HEK293T (cell line): ENCODE measurements around the gene EXOC4.

Experiments used
- CTCF ChIA-PET: fragments of 350-600 bp; formaldehyde crosslinking; extraction: SDS; loops from one replicate; lab custom pipeline; 2021; ENCODE audit warnings: antibody characterized with exemption, inconsistent platforms; lab: Yijun Ruan, JAX
- POLR2A ChIA-PET: fragments of 350-600 bp; formaldehyde crosslinking; extraction: SDS; loops from one replicate; lab custom pipeline; 2020; ENCODE audit warnings: antibody characterized with exemption, inconsistent platforms; lab: Yijun Ruan, JAX
- DNase-seq: peaks from one replicate; pipeline ENCODE4 v3.0.0; 2012; ENCODE audit warnings: mixed read lengths; ENCODE audit errors: extremely low spot score
- ARNT ChIP-seq: fragments of 450-650 bp; IDR thresholded peaks from 2 replicates; pipeline ENCODE4 v1.6.1; 2017; ENCODE audit warnings: mild to moderate bottlenecking
- BHLHE40 ChIP-seq: fragments of 450-650 bp; IDR thresholded peaks from 2 replicates; pipeline ENCODE4 v1.6.1; 2016; ENCODE audit warnings: mild to moderate bottlenecking, moderate library complexity, borderline replicate concordance
- CTBP1 ChIP-seq: fragments of 450-650 bp; IDR thresholded peaks from 2 replicates; pipeline ENCODE4 v1.6.1; 2016; ENCODE audit warnings: borderline replicate concordance
- ELF4 ChIP-seq: fragments of 450-650 bp; IDR thresholded peaks from 2 replicates; pipeline ENCODE4 v1.6.1; 2017; ENCODE audit warnings: antibody characterized with exemption
- FOXA1 ChIP-seq: fragments of 450-650 bp; IDR thresholded peaks from 2 replicates; pipeline ENCODE4 v1.6.1; 2016; ENCODE audit warnings: mild to moderate bottlenecking
- FOXK2 ChIP-seq: fragments of 450-650 bp; IDR thresholded peaks from 2 replicates; pipeline ENCODE4 v1.6.1; 2016; ENCODE audit warnings: mild to moderate bottlenecking
- FOXM1 ChIP-seq: fragments of 450-650 bp; IDR thresholded peaks from 2 replicates; pipeline ENCODE4 v1.6.1; 2017; ENCODE audit warnings: mild to moderate bottlenecking, borderline replicate concordance
- HDGF ChIP-seq: fragments of 450-650 bp; IDR thresholded peaks from 2 replicates; pipeline ENCODE4 v1.6.1; 2017; ENCODE audit warnings: antibody characterized with exemption, borderline replicate concordance
- L3MBTL2 ChIP-seq: fragments of 450-650 bp; conservative IDR thresholded peaks from 2 replicates; pipeline ENCODE4 v1.6.1; 2016; ENCODE audit warnings: mild to moderate bottlenecking
- LEF1 ChIP-seq: fragments of 450-650 bp; IDR thresholded peaks from 2 replicates; pipeline ENCODE4 v1.6.1; 2017; ENCODE audit warnings: mild to moderate bottlenecking, borderline replicate concordance
- NFRKB ChIP-seq: fragments of 450-650 bp; IDR thresholded peaks from 2 replicates; pipeline ENCODE4 v1.6.1; 2016; ENCODE audit warnings: mild to moderate bottlenecking, moderate library complexity
- SP1 ChIP-seq: fragments of 450-650 bp; IDR thresholded peaks from 2 replicates; pipeline ENCODE4 v1.6.1; 2017
- SUZ12 ChIP-seq: fragments of 450-650 bp; IDR thresholded peaks from 2 replicates; pipeline ENCODE4 v1.6.1; 2016; ENCODE audit warnings: mild to moderate bottlenecking
- TARDBP ChIP-seq: fragments of 450-650 bp; IDR thresholded peaks from 2 replicates; pipeline ENCODE4 v1.6.1; 2016
- ZNF384 ChIP-seq: fragments of 450-650 bp; IDR thresholded peaks from 2 replicates; pipeline ENCODE4 v1.6.1; 2016
- TF ChIP-seq, protein P1 (sequence below): fragments of 450-650 bp; IDR thresholded peaks from 2 replicates; pipeline ENCODE4 v1.6.1; 2016

Gene EXOC4

DNA sequence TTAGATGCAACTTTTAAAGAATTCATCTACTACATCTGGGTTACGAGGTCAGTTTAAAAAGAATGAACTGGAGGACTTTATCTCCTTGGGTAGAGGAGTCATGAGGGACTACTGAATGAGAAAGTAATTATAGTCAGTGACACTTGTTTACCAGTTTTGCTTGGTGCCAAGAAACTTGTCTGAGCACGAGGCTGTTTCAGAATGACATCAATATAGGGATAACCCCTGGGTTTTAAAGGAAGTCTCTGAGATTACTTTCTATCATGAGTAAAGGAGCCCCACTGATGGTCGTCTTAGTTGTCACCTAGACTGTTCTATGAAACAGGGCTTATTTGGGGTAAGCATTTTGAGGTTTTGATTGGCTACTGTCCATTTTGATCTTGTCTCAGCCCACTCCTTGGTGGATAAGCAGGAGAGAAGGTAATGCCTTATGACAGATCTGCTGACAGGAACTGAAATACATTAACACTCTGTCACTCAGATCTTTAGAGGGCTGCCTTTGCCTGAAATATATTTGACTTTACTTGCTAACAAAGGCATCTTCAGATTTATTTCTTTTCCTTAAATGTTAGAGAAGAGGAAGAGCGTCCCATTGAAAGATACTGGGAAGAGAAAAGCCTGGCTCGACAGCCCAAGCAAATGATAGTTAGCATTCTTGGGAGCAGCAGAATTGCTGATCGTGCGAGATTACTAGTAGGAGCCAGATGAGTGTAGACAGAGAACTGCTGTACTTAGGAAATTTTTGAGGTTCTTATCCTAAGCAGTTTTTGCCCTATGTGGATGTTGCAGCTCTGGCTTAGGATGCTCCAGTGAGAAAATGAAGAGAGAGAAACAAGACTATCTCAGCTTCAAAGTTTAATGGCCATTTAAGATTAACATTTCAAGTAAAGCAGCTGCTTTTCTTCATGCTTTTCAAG lies 575.1 kb downstream of the EXOC4 start:
- no peak for DNase-seq
- TF ChIP-seq SUZ12 (no peak), FOXM1 (no peak), BHLHE40 (no peak), ELF4 (no peak)
- ChIA-PET POLR2A (no interaction called here), CTCF (interaction anchor here (1.4 kb wide), 1 partner anchor 26 kb away, joined by 5 read pairs; no protein-coding TSS in a partner anchor)

DNA sequence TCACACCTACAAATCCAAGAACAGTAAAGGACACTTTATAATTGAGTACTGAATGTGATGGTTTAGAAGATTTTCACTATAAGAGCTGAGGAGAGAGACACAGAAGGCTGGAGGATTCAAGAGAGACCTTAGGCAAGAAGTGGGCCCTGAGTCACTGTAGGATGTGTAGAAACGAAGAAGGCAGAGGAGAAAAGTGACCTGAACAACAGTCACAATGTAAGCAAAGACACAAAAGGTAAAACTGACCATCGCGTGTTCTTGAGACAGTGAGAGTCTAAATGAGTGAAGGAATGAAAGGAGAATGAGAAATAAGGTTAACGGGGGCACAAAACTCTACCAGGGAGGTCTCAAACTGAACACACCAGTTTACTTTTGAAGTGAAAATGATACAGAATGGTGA lies 576.0 kb downstream of the EXOC4 start:
- ChIA-PET POLR2A (no interaction called here), CTCF (interaction anchor here (1.4 kb wide), 1 partner anchor 25 kb away, joined by 5 read pairs; no protein-coding TSS in a partner anchor)
- no peak for TF ChIP-seq L3MBTL2
- TF ChIP-seq NFRKB, result no peak
- no peak for TF ChIP-seq ELF4
- TF ChIP-seq, protein P1, sequence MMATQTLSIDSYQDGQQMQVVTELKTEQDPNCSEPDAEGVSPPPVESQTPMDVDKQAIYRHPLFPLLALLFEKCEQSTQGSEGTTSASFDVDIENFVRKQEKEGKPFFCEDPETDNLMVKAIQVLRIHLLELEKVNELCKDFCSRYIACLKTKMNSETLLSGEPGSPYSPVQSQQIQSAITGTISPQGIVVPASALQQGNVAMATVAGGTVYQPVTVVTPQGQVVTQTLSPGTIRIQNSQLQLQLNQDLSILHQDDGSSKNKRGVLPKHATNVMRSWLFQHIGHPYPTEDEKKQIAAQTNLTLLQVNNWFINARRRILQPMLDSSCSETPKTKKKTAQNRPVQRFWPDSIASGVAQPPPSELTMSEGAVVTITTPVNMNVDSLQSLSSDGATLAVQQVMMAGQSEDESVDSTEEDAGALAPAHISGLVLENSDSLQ, result no peak
- TF ChIP-seq CTBP1, result no peak
- TF ChIP-seq BHLHE40, result no peak
- TF ChIP-seq FOXK2, result no peak
- no peak for TF ChIP-seq FOXM1
- TF ChIP-seq TARDBP, result no peak
- TF ChIP-seq ZNF384, result no peak
- no peak for TF ChIP-seq FOXA1
- TF ChIP-seq HDGF, result no peak
- no peak for TF ChIP-seq SP1
- no peak for TF ChIP-seq SUZ12
- no peak for TF ChIP-seq ARNT
- TF ChIP-seq LEF1, result no peak
- no peak for DNase-seq

DNA sequence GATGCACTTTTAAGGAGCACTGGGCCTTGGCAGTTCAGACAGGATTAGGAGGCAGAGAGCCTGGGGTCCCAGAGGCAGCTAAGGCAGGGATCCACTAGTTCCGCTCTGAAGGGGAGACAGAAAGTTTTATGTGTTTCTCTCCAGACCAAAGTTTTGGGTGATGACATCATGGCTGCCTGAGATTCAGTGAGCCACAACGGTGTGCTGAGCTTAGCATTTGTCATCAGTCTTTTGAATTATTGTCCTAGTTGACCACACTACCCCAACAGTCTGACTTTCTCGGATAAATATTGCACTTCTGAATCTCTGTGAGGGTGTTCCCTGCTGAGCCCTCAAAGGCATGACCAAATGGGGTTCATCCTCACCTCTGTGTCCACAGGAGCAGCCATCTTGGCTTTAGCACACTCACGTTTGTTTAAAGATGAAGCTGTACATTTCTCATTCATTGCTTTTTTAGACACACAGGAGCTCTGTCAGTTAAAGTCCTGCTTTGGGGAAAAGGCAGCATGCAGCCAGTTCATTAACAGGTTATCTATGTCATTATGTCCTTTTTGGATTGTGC lies 576.5 kb downstream of the EXOC4 start:
- no peak for TF ChIP-seq FOXA1
- no peak for TF ChIP-seq LEF1
- TF ChIP-seq BHLHE40, result no peak
- no peak for TF ChIP-seq FOXK2
- no peak for TF ChIP-seq ARNT
- TF ChIP-seq HDGF, result no peak
- TF ChIP-seq TARDBP, result no peak
- POLR2A ChIA-PET, result no interaction called here
- CTCF ChIA-PET, result interaction anchor here (0.6 to 1.4 kb wide), 2 partner anchors 25 to 37 kb away, joined by 3 to 5 read pairs; no protein-coding TSS in a partner anchor
- DNase-seq, result no peak

DNA sequence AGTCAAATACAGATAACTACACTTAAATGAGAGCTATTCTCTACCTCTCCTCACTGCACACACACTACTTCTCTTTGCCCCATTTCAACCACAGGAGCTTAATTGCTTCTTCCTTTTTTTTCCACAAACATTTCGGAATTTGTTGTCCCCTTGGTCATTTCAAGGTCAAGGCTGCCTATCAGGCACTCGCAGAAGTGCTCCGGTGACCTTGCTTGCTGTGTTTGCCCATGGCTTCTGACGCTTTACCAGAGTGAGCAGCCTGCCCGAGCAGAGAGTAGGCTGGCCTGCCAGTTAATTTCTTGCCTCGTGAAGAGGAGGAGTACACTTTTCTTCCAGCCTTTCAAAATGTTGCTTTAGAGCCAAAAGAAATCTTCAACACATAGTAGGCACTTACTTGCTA lies 577.2 kb downstream of the EXOC4 start:
- CTCF ChIA-PET, result no interaction called here
- DNase-seq, result no peak
- POLR2A ChIA-PET, result no interaction called here
- TF ChIP-seq FOXK2, result no peak
- TF ChIP-seq FOXM1, result no peak
- no peak for TF ChIP-seq SP1
- no peak for TF ChIP-seq SUZ12
- TF ChIP-seq FOXA1, result no peak
- TF ChIP-seq TARDBP, result no peak
- TF ChIP-seq LEF1, result no peak
- no peak for TF ChIP-seq ELF4

DNA sequence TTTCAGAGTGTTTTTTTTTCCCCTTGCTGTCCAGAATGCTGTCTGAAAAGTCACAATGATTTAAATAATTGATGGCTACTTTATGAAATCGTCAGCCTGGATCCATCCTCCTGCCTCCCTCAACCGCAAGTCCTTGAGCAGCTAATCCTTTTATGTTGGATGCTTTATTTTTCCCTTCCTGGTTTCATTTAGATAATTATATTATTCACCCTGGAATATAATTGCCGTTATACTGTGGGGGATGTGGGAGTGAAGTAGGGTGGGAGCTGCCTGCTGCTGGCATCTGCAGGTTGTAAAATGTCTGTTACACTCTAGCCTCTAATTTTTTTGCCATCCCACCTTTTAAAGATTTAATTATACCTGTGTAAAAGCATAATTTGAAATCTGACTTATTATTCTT lies 583.8 kb downstream of the EXOC4 start:
- DNase-seq, result no peak
- no peak for TF ChIP-seq SP1
- TF ChIP-seq, protein P1, result no peak
- no peak for TF ChIP-seq FOXM1
- TF ChIP-seq L3MBTL2, result no peak
- no peak for TF ChIP-seq ELF4
- no peak for TF ChIP-seq ZNF384
- TF ChIP-seq FOXA1, result no peak
- TF ChIP-seq NFRKB, result no peak
- TF ChIP-seq LEF1, result no peak
- no peak for TF ChIP-seq CTBP1
- no peak for TF ChIP-seq SUZ12
- no peak for TF ChIP-seq BHLHE40
- TF ChIP-seq HDGF, result no peak
- ChIA-PET CTCF (interaction anchor here (0.6 to 0.7 kb wide), 2 partner anchors 17 to 161 kb away, joined by 3 read pairs; no protein-coding TSS in a partner anchor), POLR2A (no interaction called here)

DNA sequence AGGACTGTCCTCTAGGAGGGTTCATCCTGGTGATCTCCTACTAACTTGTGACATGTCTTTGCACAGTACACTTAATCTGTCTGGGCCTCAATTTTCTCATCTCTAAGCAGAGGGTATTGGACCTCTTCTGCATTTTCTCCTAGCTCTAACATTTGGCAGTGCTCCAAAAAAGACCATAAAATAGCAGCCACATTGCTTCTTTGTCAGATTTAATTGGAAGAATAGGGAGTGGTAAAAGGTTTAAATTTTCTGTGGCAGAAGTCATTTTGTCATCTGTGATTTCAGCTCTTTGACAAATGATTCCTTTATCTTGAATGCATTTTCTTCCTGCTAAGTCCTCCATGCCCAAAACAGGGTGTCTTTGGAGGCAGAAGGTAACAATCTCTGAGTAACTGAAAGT lies 584.3 kb downstream of the EXOC4 start:
- ChIA-PET POLR2A (no interaction called here), CTCF (interaction anchor here (0.6 kb wide), 1 partner anchor 17 kb away, joined by 3 read pairs; no protein-coding TSS in a partner anchor)
- no peak for DNase-seq
- TF ChIP-seq ELF4 (no peak), ZNF384 (no peak), SP1 (no peak), NFRKB (no peak), CTBP1 (no peak), SUZ12 (no peak), BHLHE40 (no peak), HDGF (no peak), FOXK2 (no peak)
- TF ChIP-seq, protein P1, result no peak
